ENCODE data around the gene ACSS1.

Gene ACSS1

GRCh38 chr20:25070821-25071473 is 13.0 kb upstream of the ACSS1 start:
- Histone ChIP-seq H3K4me3 (ENCODE audit: low read length) (no peak overlapping the region), H2BK5ac (ENCODE audit: low read length) (no peak overlapping the region), H3K79me1 (ENCODE audit: low read length) (no peaks in the 10 kb centered on the region), H3K9ac (ENCODE audit: low read length) (no peak overlapping the region), H3K56ac (ENCODE audit: low read length) (no peak overlapping the region), H3K4ac (ENCODE audit: low read depth, low read length) (no peak overlapping the region), H4K5ac (ENCODE audit: low read length) (no peak overlapping the region), H4K8ac (ENCODE audit: low read depth, low read length) (no peak overlapping the region), H3K79me2 (ENCODE audit: control insufficient read depth, insufficient read depth, low read length) (no peaks in the 10 kb centered on the region), H2BK15ac (replicated peaks; ENCODE audit: low read depth) (no peak overlapping the region), H2BK120ac (ENCODE audit: low read depth, low read length) (no peak overlapping the region), H3K4me2 (ENCODE audit: low read length) (no peak overlapping the region), H3K18ac (ENCODE audit: low read length) (no peak overlapping the region), H3K4me1 (ENCODE audit: control insufficient read depth, low read depth, low read length) (no peaks in the 10 kb centered on the region), H3K36me3 (ENCODE audit: control insufficient read depth, insufficient read depth, low read length) (no peaks in the 10 kb centered on the region), H2AK5ac (ENCODE audit: low read length) (no peak overlapping the region), H3K27ac (ENCODE audit: low read depth, low read length) (no peak overlapping the region), H3K27me3 (ENCODE audit: insufficient read depth, low read length, poor library complexity) (no peaks in the 10 kb centered on the region), H3K23ac (ENCODE audit: low read length) (no peak overlapping the region)
- no CpG with 5 or more reads among the region's 5 CpGs for WGBS (ENCODE audit: extremely low coverage, insufficient coverage, low lambda C conversion rate)
- DNase-seq = no peak

- Histone ChIP-seq H3K79me1 (ENCODE audit: low read length) (no peaks in the 10 kb centered on the region), H3K18ac (ENCODE audit: low read length) (no peak overlapping the region), H3K23ac (ENCODE audit: low read length) (no peak overlapping the region), H2BK5ac (ENCODE audit: low read length) (no peak overlapping the region), H3K4ac (ENCODE audit: low read depth, low read length) (no peak overlapping the region), H3K9ac (ENCODE audit: low read length) (no peak overlapping the region), H3K4me3 (ENCODE audit: low read length) (no peak overlapping the region), H2AK5ac (ENCODE audit: low read length) (no peak overlapping the region), H3K27ac (ENCODE audit: low read depth, low read length) (no peak overlapping the region), H3K27me3 (ENCODE audit: insufficient read depth, low read length, poor library complexity) (no peaks in the 10 kb centered on the region), H4K5ac (ENCODE audit: low read length) (no peak overlapping the region), H2BK15ac (replicated peaks; ENCODE audit: low read depth) (no peak overlapping the region), H3K56ac (ENCODE audit: low read length) (no peak overlapping the region), H2BK120ac (ENCODE audit: low read depth, low read length) (no peak overlapping the region), H3K4me1 (ENCODE audit: control insufficient read depth, low read depth, low read length) (no peaks in the 10 kb centered on the region), H3K4me2 (ENCODE audit: low read length) (no peak overlapping the region), H3K79me2 (ENCODE audit: control insufficient read depth, insufficient read depth, low read length) (no peaks in the 10 kb centered on the region), H4K8ac (ENCODE audit: low read depth, low read length) (no peak overlapping the region), H3K36me3 (ENCODE audit: control insufficient read depth, insufficient read depth, low read length) (no peaks in the 10 kb centered on the region)
- no peak for DNase-seq
- 100% methylated on average over 5 of the region's 18 CpGs for WGBS (ENCODE audit: extremely low coverage, insufficient coverage, low lambda C conversion rate)
Observed at GRCh38 chr20:25067102-25067987, 9.4 kb upstream of the ACSS1 start.

GRCh38 chr20:25066386-25066785 is 8.4 kb upstream of the ACSS1 start:
- no peak overlapping the region for H3K4me3 ChIP-seq (ENCODE audit: low read length)
- H3K56ac ChIP-seq (ENCODE audit: low read length) = no peak overlapping the region
- no peak overlapping the region for H2BK15ac ChIP-seq (replicated peaks; ENCODE audit: low read depth)
- no peaks in the 10 kb centered on the region for H3K79me2 ChIP-seq (ENCODE audit: control insufficient read depth, insufficient read depth, low read length)
- no peak overlapping the region for H3K18ac ChIP-seq (ENCODE audit: low read length)
- no peak overlapping the region for H3K23ac ChIP-seq (ENCODE audit: low read length)
- no peak overlapping the region for H2AK5ac ChIP-seq (ENCODE audit: low read length)
- no peak overlapping the region for H2BK5ac ChIP-seq (ENCODE audit: low read length)
- no peak overlapping the region for H3K4ac ChIP-seq (ENCODE audit: low read depth, low read length)
- no CpG with 5 or more reads among the region's 6 CpGs for WGBS (ENCODE audit: extremely low coverage, insufficient coverage, low lambda C conversion rate)
- no peak overlapping the region for H4K5ac ChIP-seq (ENCODE audit: low read length)
- no peaks in the 10 kb centered on the region for H3K4me1 ChIP-seq (ENCODE audit: control insufficient read depth, low read depth, low read length)
- H3K27me3 ChIP-seq (ENCODE audit: insufficient read depth, low read length, poor library complexity) = no peaks in the 10 kb centered on the region
- H3K36me3 ChIP-seq (ENCODE audit: control insufficient read depth, insufficient read depth, low read length) = no peaks in the 10 kb centered on the region
- H2BK120ac ChIP-seq (ENCODE audit: low read depth, low read length) = no peak overlapping the region
- H3K79me1 ChIP-seq (ENCODE audit: low read length) = no peaks in the 10 kb centered on the region
- H3K9ac ChIP-seq (ENCODE audit: low read length) = no peak overlapping the region
- no peak overlapping the region for H4K8ac ChIP-seq (ENCODE audit: low read depth, low read length)
- no peak overlapping the region for H3K4me2 ChIP-seq (ENCODE audit: low read length)
- DNase-seq = no peak
- H3K27ac ChIP-seq (ENCODE audit: low read depth, low read length) = no peak overlapping the region

- no peaks in the 10 kb centered on the region for H3K36me3 ChIP-seq (ENCODE audit: control insufficient read depth, insufficient read depth, low read length)
- no peak overlapping the region for H3K4me3 ChIP-seq (ENCODE audit: low read length)
- H3K4me2 ChIP-seq (ENCODE audit: low read length) = no peak overlapping the region
- H3K4ac ChIP-seq (ENCODE audit: low read depth, low read length) = no peak overlapping the region
- H2BK120ac ChIP-seq (ENCODE audit: low read depth, low read length) = no peak overlapping the region
- no peak overlapping the region for H3K18ac ChIP-seq (ENCODE audit: low read length)
- no peaks in the 10 kb centered on the region for H3K79me2 ChIP-seq (ENCODE audit: control insufficient read depth, insufficient read depth, low read length)
- H3K27me3 ChIP-seq (ENCODE audit: insufficient read depth, low read length, poor library complexity) = no peaks in the 10 kb centered on the region
- H4K8ac ChIP-seq (ENCODE audit: low read depth, low read length) = no peak overlapping the region
- H3K4me1 ChIP-seq (ENCODE audit: control insufficient read depth, low read depth, low read length) = no peaks in the 10 kb centered on the region
- no peak overlapping the region for H4K5ac ChIP-seq (ENCODE audit: low read length)
- H2AK5ac ChIP-seq (ENCODE audit: low read length) = no peak overlapping the region
- peak; percentile 75 for DNase-seq
- H3K27ac ChIP-seq (ENCODE audit: low read depth, low read length) = no peak overlapping the region
- no peak overlapping the region for H2BK15ac ChIP-seq (replicated peaks; ENCODE audit: low read depth)
- H3K79me1 ChIP-seq (ENCODE audit: low read length) = no peaks in the 10 kb centered on the region
- no peak overlapping the region for H2BK5ac ChIP-seq (ENCODE audit: low read length)
- no peak overlapping the region for H3K9ac ChIP-seq (ENCODE audit: low read length)
- no peak overlapping the region for H3K23ac ChIP-seq (ENCODE audit: low read length)
- no peak overlapping the region for H3K56ac ChIP-seq (ENCODE audit: low read length)
- WGBS (ENCODE audit: extremely low coverage, insufficient coverage, low lambda C conversion rate) = no CpG with 5 or more reads among the region's 9 CpGs
Observed at GRCh38 chr20:25065625-25066338, 7.8 kb upstream of the ACSS1 start.

GRCh38 chr20:25065072-25065624 is 7.2 kb upstream of the ACSS1 start:
- Histone ChIP-seq H3K4me3 (ENCODE audit: low read length) (no peak overlapping the region), H4K5ac (ENCODE audit: low read length) (no peak overlapping the region), H3K18ac (ENCODE audit: low read length) (no peak overlapping the region), H3K23ac (ENCODE audit: low read length) (no peak overlapping the region), H3K56ac (ENCODE audit: low read length) (no peak overlapping the region), H3K27me3 (ENCODE audit: insufficient read depth, low read length, poor library complexity) (peaks cover 3% of the 10 kb centered on the region), H3K27ac (ENCODE audit: low read depth, low read length) (no peak overlapping the region), H4K8ac (ENCODE audit: low read depth, low read length) (no peak overlapping the region), H2BK120ac (ENCODE audit: low read depth, low read length) (no peak overlapping the region), H3K4me1 (ENCODE audit: control insufficient read depth, low read depth, low read length) (no peaks in the 10 kb centered on the region), H2BK5ac (ENCODE audit: low read length) (no peak overlapping the region), H3K4me2 (ENCODE audit: low read length) (no peak overlapping the region), H3K79me2 (ENCODE audit: control insufficient read depth, insufficient read depth, low read length) (no peaks in the 10 kb centered on the region), H3K36me3 (ENCODE audit: control insufficient read depth, insufficient read depth, low read length) (no peaks in the 10 kb centered on the region), H2BK15ac (replicated peaks; ENCODE audit: low read depth) (no peak overlapping the region), H3K4ac (ENCODE audit: low read depth, low read length) (no peak overlapping the region), H3K79me1 (ENCODE audit: low read length) (no peaks in the 10 kb centered on the region), H2AK5ac (ENCODE audit: low read length) (no peak overlapping the region), H3K9ac (ENCODE audit: low read length) (no peak overlapping the region)
- DNase-seq = no peak
- WGBS (ENCODE audit: extremely low coverage, insufficient coverage, low lambda C conversion rate) = no CpG with 5 or more reads among the region's 9 CpGs

All from mesendoderm (in vitro differentiated cells).